ENCODE measurements around the gene RBM22. TPM values are rescaled to one million over a fixed set of nuclear protein-coding genes. Genes with fewer than 3 reads are reported as not detected.
"Not testable (repeated sequence)": the region's sequence is repeated elsewhere in the genome, so short reads cannot be mapped to it uniquely, and the experiment has no call there.

RBM22 gene
- total RNA-seq, 1 experiment from 2014 or later = 34.0 TPM

DNA sequence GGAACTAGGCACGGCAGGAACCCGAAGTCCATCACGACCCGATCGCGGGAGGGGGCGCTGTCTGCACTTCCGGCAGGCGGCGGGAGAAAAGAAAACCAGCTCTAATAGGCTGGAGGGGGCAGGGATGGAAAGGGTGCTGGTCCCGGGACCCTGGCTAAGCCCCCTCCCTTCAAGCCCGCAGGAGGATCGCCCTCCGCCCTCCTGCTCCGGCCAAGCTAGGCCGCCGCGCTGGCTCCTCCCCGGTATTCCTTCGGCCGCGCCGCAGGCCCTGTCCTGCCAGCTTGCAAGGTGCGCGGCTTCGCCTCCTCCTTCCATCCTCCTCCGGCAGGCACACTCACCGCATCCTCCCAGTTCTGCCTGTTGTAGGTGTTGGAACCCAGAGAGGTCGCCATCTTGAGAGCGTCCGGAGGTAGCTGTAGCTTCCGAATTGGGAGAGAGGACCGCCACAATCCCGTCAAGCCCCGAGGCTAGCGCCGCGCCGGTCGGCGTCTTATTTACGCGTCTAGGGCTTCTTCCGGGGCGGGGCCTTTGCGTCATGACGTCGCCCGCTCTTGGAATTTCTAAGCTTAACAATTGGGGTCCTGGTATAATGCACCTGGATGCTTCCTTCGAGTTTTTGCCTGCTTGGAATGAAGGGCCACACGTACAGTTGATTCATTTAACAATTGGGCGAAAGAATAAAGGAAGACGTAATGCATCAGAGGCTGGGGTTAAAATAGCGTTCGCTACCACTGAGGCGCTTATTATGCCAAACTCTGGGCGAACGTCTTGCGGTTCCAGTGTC, at the start of gene RBM22 (continued):
- TF ChIP-seq, protein P1, sequence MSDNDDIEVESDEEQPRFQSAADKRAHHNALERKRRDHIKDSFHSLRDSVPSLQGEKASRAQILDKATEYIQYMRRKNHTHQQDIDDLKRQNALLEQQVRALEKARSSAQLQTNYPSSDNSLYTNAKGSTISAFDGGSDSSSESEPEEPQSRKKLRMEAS (CRISPR knock-in tag; IDR thresholded peaks at IDR 0.05) = peak; percentile 54; the same call in 1 of the 2 replicates
- no peak for TF ChIP-seq TP53 (CRISPR knock-in tag; IDR thresholded peaks at IDR 0.05)
- TF ChIP-seq, protein P2, sequence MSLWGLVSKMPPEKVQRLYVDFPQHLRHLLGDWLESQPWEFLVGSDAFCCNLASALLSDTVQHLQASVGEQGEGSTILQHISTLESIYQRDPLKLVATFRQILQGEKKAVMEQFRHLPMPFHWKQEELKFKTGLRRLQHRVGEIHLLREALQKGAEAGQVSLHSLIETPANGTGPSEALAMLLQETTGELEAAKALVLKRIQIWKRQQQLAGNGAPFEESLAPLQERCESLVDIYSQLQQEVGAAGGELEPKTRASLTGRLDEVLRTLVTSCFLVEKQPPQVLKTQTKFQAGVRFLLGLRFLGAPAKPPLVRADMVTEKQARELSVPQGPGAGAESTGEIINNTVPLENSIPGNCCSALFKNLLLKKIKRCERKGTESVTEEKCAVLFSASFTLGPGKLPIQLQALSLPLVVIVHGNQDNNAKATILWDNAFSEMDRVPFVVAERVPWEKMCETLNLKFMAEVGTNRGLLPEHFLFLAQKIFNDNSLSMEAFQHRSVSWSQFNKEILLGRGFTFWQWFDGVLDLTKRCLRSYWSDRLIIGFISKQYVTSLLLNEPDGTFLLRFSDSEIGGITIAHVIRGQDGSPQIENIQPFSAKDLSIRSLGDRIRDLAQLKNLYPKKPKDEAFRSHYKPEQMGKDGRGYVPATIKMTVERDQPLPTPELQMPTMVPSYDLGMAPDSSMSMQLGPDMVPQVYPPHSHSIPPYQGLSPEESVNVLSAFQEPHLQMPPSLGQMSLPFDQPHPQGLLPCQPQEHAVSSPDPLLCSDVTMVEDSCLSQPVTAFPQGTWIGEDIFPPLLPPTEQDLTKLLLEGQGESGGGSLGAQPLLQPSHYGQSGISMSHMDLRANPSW (CRISPR knock-in tag; conservative IDR thresholded peaks at IDR 0.05; ENCODE audit: low read depth) = no peak

DNA sequence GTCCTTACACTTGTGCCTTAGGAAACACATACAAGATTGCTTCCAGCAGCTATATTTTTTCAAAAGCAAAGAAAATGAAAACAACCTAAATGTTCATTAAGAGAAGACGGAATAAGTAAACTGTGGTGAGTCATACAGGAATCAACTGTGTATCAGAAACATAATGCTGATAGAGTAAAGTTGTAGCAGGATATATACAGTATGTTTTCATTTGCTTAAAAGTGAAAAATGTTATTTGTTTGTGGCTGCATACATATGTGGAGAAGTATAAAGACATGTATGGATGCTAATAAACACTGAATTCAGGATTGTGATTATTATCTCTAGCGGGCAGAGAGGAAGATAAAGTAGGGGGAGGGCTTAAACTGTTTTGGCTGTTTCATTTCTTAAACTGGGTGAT, 49.6 kb upstream of the RBM22 start:
- no peak for ATAC-seq
- Mint-ChIP-seq H3K4me3 (no peak overlapping the region), H3K27me3 (ENCODE audit: low read depth) (no peaks in the 10 kb centered on the region), H3K27ac (no peak overlapping the region), H3K4me1 (no peaks in the 10 kb centered on the region), H3K9me3 (no peaks in the 10 kb centered on the region; the same call in 1 of the 2 replicates), H3K36me3 (peaks cover 46% of the 10 kb centered on the region)
- ChIA-PET CTCF (interaction anchor here (1.1 kb wide), 1 partner anchor 50 kb away, joined by 4 read pairs; the partner anchor contains the start of gene RBM22), POLR2A (no interaction called here)
- no peak for DNase-seq (ENCODE audit: low spot score)
- no peak for TF ChIP-seq TCF7 (CRISPR knock-in tag; IDR thresholded peaks at IDR 0.05; ENCODE audit: low read depth)
- TF ChIP-seq JAZF1 (CRISPR knock-in tag; IDR thresholded peaks at IDR 0.05) = no peak
- no peak for TF ChIP-seq TP53 (CRISPR knock-in tag; IDR thresholded peaks at IDR 0.05)
- TF ChIP-seq, protein P3, sequence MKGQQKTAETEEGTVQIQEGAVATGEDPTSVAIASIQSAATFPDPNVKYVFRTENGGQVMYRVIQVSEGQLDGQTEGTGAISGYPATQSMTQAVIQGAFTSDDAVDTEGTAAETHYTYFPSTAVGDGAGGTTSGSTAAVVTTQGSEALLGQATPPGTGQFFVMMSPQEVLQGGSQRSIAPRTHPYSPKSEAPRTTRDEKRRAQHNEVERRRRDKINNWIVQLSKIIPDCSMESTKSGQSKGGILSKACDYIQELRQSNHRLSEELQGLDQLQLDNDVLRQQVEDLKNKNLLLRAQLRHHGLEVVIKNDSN (CRISPR knock-in tag; IDR thresholded peaks at IDR 0.05) = no peak
- TF ChIP-seq, protein P4, sequence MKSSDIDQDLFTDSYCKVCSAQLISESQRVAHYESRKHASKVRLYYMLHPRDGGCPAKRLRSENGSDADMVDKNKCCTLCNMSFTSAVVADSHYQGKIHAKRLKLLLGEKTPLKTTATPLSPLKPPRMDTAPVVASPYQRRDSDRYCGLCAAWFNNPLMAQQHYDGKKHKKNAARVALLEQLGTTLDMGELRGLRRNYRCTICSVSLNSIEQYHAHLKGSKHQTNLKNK (CRISPR knock-in tag; IDR thresholded peaks at IDR 0.05) = no peak
- TF ChIP-seq GTF2I (CRISPR knock-in tag; conservative IDR thresholded peaks at IDR 0.05) = no peak
- TF ChIP-seq ZNF423 (CRISPR knock-in tag; IDR thresholded peaks at IDR 0.05) = no peak
- TF ChIP-seq, protein P5, sequence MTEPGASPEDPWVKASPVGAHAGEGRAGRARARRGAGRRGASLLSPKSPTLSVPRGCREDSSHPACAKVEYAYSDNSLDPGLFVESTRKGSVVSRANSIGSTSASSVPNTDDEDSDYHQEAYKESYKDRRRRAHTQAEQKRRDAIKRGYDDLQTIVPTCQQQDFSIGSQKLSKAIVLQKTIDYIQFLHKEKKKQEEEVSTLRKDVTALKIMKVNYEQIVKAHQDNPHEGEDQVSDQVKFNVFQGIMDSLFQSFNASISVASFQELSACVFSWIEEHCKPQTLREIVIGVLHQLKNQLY (CRISPR knock-in tag; IDR thresholded peaks at IDR 0.05) = no peak
- TF ChIP-seq NFE2L1 (CRISPR knock-in tag; IDR thresholded peaks at IDR 0.05) = no peak
- TF ChIP-seq ATF1 (CRISPR knock-in tag; IDR thresholded peaks at IDR 0.05) = no peak

DNA sequence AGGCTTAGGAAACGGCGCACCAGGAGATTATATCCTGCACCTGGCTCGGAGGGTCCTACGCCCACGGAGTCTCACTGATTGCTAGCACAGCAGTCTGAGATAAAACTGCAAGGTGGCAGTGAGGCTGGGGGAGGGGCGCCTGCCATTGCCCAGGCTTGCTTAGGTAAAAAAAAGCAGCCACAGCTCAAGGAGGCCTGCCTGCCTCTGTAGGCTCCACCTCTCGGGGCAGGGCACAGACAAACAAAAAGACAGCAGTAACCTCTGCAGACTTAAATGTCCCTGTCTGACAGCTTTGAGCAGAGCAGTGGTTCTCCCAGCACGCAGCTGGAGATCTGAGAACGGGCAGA, 42.3 kb upstream of the RBM22 start:
- H3K4me3 Mint-ChIP-seq; CTCF ChIA-PET; H3K27ac Mint-ChIP-seq; H3K27me3 Mint-ChIP-seq (ENCODE audit: low read depth); POLR2A ChIA-PET; DNase-seq (ENCODE audit: low spot score); ATAC-seq: not testable (repeated sequence)
- Mint-ChIP-seq H3K9me3 (peaks cover 20% of the 10 kb centered on the region), H3K36me3 (peaks cover 30% of the 10 kb centered on the region), H3K4me1 (peaks cover 13% of the 10 kb centered on the region)

DNA sequence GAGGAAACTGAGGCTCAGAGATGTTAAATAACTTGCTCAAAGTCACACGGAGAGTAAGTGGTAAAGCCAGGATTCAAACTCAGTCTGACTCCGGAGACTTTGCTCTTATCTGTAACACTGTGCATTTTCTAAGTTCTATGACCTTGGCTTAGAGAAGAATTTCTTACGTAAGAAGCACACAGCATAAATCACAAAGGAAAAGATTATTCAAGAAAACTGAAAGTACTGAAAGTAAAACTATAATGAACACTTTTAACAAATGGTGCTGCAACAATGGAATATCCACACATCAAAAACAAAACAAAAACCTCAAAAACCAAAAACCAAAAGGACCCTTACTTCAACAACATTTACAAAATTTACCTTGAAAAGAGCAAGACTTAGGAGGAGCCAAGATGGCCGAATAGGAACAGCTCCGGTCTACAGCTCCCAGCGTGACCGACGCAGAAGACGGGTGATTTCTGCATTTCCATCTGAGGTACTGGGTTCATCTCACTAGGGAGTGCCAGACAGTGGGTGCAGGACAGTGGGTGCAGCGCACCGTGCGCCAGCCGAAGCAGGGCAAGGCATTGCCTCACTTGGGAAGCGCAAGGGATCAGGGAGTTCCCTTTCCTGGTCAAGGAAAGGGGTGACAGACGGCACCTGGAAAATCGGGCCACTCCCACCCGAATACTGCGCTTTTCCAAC, 41.7 kb upstream of the RBM22 start:
- peaks cover 20% of the 10 kb centered on the region for H3K9me3 Mint-ChIP-seq
- ATAC-seq; H3K27ac Mint-ChIP-seq; H3K4me3 Mint-ChIP-seq; CTCF ChIA-PET; POLR2A ChIA-PET; H3K27me3 Mint-ChIP-seq (ENCODE audit: low read depth); DNase-seq (ENCODE audit: low spot score): not testable (repeated sequence)
- H3K36me3 Mint-ChIP-seq = peaks cover 30% of the 10 kb centered on the region
- peaks cover 19% of the 10 kb centered on the region for H3K4me1 Mint-ChIP-seq

Measured in WTC11 (cell line).